GM23248 (cell line): ENCODE measurements around the gene ARID1B.

Experiments used
- EZH2 ChIP-seq: fragments of 200-600 bp; sonication (generic); IDR thresholded peaks from 2 replicates; pipeline ENCODE4 v1.6.1; 2018; ENCODE audit warnings: antibody characterized with exemption, mild to moderate bottlenecking; ENCODE audit not compliant: insufficient read depth, poor library complexity, severe bottlenecking
- EZH2phosphoT487 ChIP-seq: fragments of 200-600 bp; sonication (generic); IDR thresholded peaks from 2 replicates; pipeline ENCODE4 v1.6.1; 2018; ENCODE audit warnings: antibody characterized with exemption, moderate library complexity, mild to moderate bottlenecking, low read depth; ENCODE audit not compliant: insufficient read depth

- TF ChIP-seq EZH2 (no peak), EZH2phosphoT487 (no peak)
Observed at GRCh38 chr6:157120534-157121232, 343.5 kb downstream of the ARID1B start.
